Measurements from ENCODE around the gene RNASET2.

Gene RNASET2

DNA sequence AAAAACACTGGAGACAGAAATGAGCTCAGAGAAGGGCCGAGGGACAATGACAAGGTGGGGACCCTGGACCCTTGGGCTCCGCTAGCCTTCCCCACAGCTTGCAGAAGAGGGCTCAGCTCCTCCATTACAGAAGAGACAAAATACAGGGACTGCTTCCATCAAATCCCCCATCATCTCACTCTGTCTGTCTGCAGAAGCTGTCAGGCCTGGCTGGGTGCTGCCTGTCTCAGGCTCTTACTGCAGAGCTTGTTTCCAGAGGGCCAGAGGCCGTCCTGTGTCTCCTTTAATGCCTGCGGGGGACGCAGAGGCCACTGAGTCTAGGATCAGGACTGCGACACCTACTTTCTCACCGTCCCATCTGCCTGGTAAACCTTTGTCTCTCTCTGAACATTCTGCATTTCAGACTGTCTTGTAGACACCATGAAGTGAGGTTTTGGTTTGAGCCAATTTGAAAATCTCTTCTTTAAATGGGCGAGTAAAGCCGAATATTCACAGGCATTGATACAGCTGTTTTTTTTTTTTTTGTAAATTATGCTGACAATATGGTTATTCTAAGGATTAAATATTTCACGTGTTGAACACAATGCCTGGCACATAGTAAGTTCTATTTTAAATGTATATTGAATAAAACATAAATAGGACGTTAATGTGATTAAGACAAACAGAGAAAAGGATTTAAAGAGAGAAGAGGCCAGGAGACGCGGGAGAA, 28.3 kb downstream of the RNASET2 start:
- no peak for DNase-seq (ENCODE audit: low spot score)
- in situ Hi-C loops (cut with MboI; ENCODE audit: low pct_unique_long_range_greater_than_20kb, low sequenced_read_pairs, unreplicated experiment), result no loop called here
- TF ChIP-seq, protein P1, sequence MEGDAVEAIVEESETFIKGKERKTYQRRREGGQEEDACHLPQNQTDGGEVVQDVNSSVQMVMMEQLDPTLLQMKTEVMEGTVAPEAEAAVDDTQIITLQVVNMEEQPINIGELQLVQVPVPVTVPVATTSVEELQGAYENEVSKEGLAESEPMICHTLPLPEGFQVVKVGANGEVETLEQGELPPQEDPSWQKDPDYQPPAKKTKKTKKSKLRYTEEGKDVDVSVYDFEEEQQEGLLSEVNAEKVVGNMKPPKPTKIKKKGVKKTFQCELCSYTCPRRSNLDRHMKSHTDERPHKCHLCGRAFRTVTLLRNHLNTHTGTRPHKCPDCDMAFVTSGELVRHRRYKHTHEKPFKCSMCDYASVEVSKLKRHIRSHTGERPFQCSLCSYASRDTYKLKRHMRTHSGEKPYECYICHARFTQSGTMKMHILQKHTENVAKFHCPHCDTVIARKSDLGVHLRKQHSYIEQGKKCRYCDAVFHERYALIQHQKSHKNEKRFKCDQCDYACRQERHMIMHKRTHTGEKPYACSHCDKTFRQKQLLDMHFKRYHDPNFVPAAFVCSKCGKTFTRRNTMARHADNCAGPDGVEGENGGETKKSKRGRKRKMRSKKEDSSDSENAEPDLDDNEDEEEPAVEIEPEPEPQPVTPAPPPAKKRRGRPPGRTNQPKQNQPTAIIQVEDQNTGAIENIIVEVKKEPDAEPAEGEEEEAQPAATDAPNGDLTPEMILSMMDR (IDR thresholded peaks at IDR 0.05; ENCODE audit: extremely low read depth, insufficient read depth, missing control alignments), result no peak

DNA sequence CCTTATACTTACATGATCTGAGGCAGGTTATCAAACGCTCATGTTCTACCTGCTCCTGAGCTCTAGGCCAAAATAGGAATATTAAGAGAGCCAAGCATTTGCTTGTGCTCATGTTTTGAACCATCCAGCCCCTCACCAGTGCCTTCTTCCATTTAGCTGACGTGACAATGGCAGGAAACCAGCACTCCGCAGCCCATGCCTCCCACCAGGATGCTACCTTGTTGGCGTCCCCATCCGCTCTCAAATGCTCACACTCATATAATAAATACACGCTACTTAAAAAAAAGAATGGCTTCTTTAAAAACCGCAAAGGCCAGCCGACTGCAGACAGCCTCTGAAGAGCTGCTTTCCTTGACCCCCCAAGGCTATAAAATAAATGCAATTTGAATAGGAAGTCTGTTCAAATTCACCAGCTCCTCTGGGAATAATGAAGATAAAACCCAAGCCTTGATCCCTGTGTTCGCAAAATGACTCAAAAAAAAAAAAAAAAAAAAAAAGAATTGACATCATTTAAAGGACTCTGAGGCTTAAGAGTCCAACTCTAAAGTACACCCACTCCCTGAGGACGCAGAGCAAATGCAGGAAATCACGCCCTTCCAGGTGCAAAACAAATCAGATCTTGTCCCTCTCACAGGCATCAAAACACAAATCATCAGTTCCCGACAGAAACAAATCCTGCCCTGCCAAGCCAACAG, 29.0 kb downstream of the RNASET2 start:
- DNase-seq (ENCODE audit: low spot score), result no peak
- TF ChIP-seq, protein P1 (IDR thresholded peaks at IDR 0.05; ENCODE audit: extremely low read depth, insufficient read depth, missing control alignments), result no peak
- in situ Hi-C loops (cut with MboI; ENCODE audit: low pct_unique_long_range_greater_than_20kb, low sequenced_read_pairs, unreplicated experiment), result no loop called here

DNA sequence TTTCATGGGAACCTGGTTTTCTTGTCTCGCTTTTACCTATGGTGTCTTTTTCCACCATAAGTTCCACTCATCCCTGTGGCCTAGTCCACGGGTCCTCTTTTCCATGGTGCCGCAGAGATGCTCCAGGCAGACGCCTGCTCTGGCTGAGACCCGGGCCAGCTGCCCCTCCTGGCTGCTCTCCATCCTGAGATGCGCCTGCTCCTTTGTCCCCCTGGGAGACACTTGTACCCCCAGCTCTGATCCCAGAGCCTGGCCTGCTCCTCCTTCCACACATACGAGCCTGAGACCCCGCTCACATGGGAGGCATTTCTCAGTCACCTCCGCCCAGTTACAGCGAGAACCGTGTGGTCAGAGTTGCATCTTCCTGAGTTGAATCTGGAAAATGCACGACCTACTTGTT, 29.6 kb downstream of the RNASET2 start:
- TF ChIP-seq, protein P1 (IDR thresholded peaks at IDR 0.05; ENCODE audit: extremely low read depth, insufficient read depth, missing control alignments), result no peak
- no peak for DNase-seq (ENCODE audit: low spot score)
- in situ Hi-C loops (cut with MboI; ENCODE audit: low pct_unique_long_range_greater_than_20kb, low sequenced_read_pairs, unreplicated experiment), result no loop called here

DNA sequence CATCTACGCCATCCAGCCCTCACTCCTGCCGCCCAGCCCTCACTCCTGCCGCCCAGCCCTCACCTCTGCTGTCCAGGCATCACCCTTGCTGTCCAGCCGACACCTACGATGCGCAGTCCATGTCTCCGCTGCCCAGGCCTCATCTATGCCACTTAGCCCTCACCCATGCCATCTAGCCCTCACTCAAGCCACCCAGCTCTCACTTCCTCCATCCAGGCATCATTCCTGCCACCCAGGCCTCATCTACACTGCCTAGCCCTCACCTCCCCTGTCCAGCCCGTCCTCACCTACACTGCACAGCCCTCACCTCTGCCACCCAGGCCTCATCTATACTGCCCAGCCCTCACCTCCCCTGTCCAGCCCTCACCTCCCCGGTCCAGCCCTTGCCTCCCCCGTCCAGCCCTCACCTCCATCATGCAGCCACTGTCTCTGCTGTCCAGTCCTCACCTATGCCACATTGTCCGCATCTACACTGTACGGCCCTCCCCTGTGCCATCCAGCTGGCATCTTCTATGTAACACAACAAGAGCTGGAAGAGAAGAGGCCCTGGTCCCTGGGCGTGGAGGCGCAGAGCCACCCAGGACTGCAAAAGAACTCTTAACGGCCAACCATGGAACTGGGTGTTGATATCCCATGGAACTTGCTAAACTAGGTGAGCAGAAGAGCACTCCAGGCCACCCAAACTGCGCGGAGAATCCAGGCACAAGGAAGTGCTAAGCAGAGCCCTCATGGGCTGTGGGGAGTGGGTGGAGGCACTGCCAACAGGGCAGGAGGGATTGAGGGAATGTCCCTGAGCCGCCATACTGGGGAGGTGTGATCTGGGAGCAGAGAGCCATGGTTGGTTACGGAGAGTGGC, 31.0 kb downstream of the RNASET2 start:
- no peak for DNase-seq (ENCODE audit: low spot score)
- in situ Hi-C loops (cut with MboI; ENCODE audit: low pct_unique_long_range_greater_than_20kb, low sequenced_read_pairs, unreplicated experiment), result no loop called here
- TF ChIP-seq, protein P1 (IDR thresholded peaks at IDR 0.05; ENCODE audit: extremely low read depth, insufficient read depth, missing control alignments), result no peak

DNA sequence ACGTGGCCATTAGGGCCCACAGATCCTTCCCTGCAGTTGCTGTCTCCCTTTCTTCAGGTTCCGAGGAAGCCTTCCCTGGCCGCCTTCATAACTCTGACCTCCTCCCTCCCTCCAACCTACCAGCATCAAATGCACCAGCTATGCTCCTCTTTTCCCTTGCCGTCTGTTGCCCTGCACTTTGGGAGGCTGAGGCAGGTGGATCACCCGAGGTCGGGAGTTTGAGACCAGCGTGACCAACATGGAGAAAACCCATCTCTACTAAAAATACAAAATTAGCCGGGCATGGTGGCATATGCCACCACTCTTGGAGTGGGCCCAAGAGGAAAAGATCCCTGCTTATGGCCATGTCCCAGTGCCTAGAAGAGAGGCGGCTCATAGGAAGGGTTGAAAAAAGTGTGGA, 31.8 kb downstream of the RNASET2 start:
- no peak for DNase-seq (ENCODE audit: low spot score)
- TF ChIP-seq, protein P1 (IDR thresholded peaks at IDR 0.05; ENCODE audit: extremely low read depth, insufficient read depth, missing control alignments), result no peak
- in situ Hi-C loops (cut with MboI; ENCODE audit: low pct_unique_long_range_greater_than_20kb, low sequenced_read_pairs, unreplicated experiment), result no loop called here

DNA sequence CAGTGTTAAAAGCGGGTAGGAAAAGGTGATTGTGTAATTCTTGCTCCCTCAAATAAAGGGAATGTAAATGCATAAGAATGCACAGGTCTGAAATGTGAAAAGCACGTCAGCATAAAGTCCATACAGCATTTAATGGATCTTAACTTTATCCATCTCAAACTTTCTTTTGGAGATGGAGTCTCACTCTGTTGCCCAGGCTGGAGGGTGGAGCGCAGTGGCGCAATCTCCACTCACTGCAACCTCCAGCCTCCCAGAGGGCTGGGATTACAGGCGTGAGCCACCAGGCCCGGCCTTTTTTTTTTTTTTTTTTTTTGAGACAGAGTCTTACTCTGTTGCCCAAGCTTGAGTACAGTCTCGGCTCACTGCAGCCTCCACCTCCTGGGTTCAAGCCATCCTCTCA, 33.4 kb downstream of the RNASET2 start:
- TF ChIP-seq, protein P1 (IDR thresholded peaks at IDR 0.05; ENCODE audit: extremely low read depth, insufficient read depth, missing control alignments), result no peak
- DNase-seq (ENCODE audit: low spot score), result no peak
- in situ Hi-C loops (cut with MboI; ENCODE audit: low pct_unique_long_range_greater_than_20kb, low sequenced_read_pairs, unreplicated experiment), result no loop called here
